Lung (tissue), 12 donors: ENCODE results near the gene CTTNBP2. TPM values are rescaled to one million over a fixed set of nuclear protein-coding genes. Genes with fewer than 3 reads are reported as not detected.

Experiments used
- ATAC-seq: fragments of 200-7000 bp; cut with Tn5 transposase; one replicate; pipeline ENCODE4 v1.9.1; 2020; ENCODE audit warnings: moderate number of reproducible peaks; ENCODE audit not compliant: insufficient read depth, low FRiP score
- DNase-seq, 3 donors: peaks; one replicate each; pipeline ENCODE4 v3.0.0-alpha.2; 2013 to 2017
- H3K27ac ChIP-seq, 2 donors: one replicate each; pipeline ENCODE4 v1.5.1; 2013; ENCODE audit warnings: mild to moderate bottlenecking in 2 of 2, moderate library complexity in 2 of 2, control low read depth in 1 of 2, inconsistent platforms in 1 of 2, low read depth in 1 of 2, low read length in 1 of 2
- H3K27me3 ChIP-seq, 3 donors: one replicate each; pipeline ENCODE4 v1.5.1; 2013; ENCODE audit warnings: low read length in 2 of 3; ENCODE audit not compliant: control insufficient read depth in 3 of 3, insufficient read depth in 3 of 3
- H3K36me3 ChIP-seq, 4 donors: one replicate each; pipeline ENCODE4 v1.5.1; 2013; ENCODE audit warnings: low read length in 4 of 4, mild to moderate bottlenecking in 1 of 4, moderate library complexity in 1 of 4; ENCODE audit not compliant: control insufficient read depth in 4 of 4, insufficient read depth in 4 of 4
- H3K4me1 ChIP-seq, 5 donors: one replicate each; pipeline ENCODE4 v1.5.1; 2013; ENCODE audit warnings: low read length in 5 of 5, mild to moderate bottlenecking in 2 of 5, moderate library complexity in 1 of 5; ENCODE audit not compliant: control insufficient read depth in 5 of 5, insufficient read depth in 5 of 5
- H3K4me3 ChIP-seq: one replicate; pipeline ENCODE4 v1.5.1; 2013; ENCODE audit warnings: mild to moderate bottlenecking, control low read depth, moderate library complexity
- H3K9ac ChIP-seq, 2 donors: one replicate each; pipeline ENCODE4 v1.5.1; 2013; ENCODE audit warnings: low read length in 2 of 2, control low read depth in 1 of 2; ENCODE audit not compliant: insufficient read depth in 1 of 2
- H3K9me3 ChIP-seq, 4 donors: one replicate each; pipeline ENCODE4 v1.5.1; 2013; ENCODE audit warnings: low read length in 3 of 4, mild to moderate bottlenecking in 1 of 4, moderate library complexity in 1 of 4; ENCODE audit not compliant: control insufficient read depth in 4 of 4, insufficient read depth in 3 of 4
- WGBS, 2 donors: extraction: QIAGEN DNeasy Blood & Tissue Kit; methylation state at CpG; one replicate each; pipeline ENCODE4 v1.1.7; 2013; 5-methylcytosine and 5-hydroxymethylcytosine counted together
- polyA plus RNA-seq, 2 donors: library from polyadenylated mRNA; stranded (reverse); fragments of 200-250 nt; gene quantifications; one replicate each; pipeline ENCODE4 v1.2.1, GENCODE V29; 2013
- total RNA-seq, 2 donors: library from RNA; depleted of rRNA in 1 of 2; stranded (reverse); fragments of >200 nt in 1 of 2; gene quantifications; one replicate each; pipeline ENCODE4 v1.2.1, GENCODE V29; 2014 to 2021
- TF ChIP-seq, protein P1 (sequence below): IDR thresholded peaks from 2 replicates; pipeline ENCODE4 v1.5.1; 2012; ENCODE audit warnings: mild to moderate bottlenecking; ENCODE audit errors: control extremely low read depth, extremely low read depth
- donor health status: control.
- donor health status: control.
- donor health status: Bipolar disorder and iron deficiency.
- donor health status: healthy.
- donor health status: DM: yes; HTN: yes; CAD: no.

The CTTNBP2 gene
- total and polyA plus RNA-seq, 4 donors = 0.63 to 15.4 (median 2.4) TPM

DNA sequence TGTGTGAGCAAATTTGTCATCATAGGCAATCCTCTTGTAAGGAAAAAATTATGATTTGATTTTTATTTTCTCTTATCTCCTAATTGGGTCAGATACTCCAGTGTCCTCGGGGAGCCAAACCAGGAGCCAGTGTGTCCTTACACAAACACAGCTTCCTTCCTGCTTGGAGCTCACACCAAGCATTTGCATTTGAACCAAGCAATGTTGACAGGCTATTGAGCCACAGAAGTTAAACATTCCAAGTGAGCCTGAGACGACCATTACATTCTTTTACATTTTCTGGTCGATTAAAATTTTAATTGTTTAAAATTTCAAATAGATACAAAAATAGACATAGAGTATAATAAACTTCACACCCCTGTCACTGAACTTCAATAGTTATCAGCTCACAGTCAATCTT lies 198.6 kb downstream of the CTTNBP2 start:
- no peaks in the 10 kb centered on the region for H3K36me3 ChIP-seq
- ATAC-seq (no peak), DNase-seq (peak in 1 of 3 donors; percentile 25)
- 13 to 22% methylated on average over 3 of the region's 3 CpGs for WGBS, 2 donors
- peaks cover 0 to 15% (median 0%) of the 10 kb centered on the region in 5 donors for H3K4me1 ChIP-seq
- H3K27me3 ChIP-seq = no peaks in the 10 kb centered on the region
- no peak overlapping the region for H3K27ac ChIP-seq
- TF ChIP-seq, protein P1, sequence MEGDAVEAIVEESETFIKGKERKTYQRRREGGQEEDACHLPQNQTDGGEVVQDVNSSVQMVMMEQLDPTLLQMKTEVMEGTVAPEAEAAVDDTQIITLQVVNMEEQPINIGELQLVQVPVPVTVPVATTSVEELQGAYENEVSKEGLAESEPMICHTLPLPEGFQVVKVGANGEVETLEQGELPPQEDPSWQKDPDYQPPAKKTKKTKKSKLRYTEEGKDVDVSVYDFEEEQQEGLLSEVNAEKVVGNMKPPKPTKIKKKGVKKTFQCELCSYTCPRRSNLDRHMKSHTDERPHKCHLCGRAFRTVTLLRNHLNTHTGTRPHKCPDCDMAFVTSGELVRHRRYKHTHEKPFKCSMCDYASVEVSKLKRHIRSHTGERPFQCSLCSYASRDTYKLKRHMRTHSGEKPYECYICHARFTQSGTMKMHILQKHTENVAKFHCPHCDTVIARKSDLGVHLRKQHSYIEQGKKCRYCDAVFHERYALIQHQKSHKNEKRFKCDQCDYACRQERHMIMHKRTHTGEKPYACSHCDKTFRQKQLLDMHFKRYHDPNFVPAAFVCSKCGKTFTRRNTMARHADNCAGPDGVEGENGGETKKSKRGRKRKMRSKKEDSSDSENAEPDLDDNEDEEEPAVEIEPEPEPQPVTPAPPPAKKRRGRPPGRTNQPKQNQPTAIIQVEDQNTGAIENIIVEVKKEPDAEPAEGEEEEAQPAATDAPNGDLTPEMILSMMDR = no peak
- no peak overlapping the region for H3K4me3 ChIP-seq
- H3K9ac ChIP-seq = no peak overlapping the region
- no peaks in the 10 kb centered on the region for H3K9me3 ChIP-seq

DNA sequence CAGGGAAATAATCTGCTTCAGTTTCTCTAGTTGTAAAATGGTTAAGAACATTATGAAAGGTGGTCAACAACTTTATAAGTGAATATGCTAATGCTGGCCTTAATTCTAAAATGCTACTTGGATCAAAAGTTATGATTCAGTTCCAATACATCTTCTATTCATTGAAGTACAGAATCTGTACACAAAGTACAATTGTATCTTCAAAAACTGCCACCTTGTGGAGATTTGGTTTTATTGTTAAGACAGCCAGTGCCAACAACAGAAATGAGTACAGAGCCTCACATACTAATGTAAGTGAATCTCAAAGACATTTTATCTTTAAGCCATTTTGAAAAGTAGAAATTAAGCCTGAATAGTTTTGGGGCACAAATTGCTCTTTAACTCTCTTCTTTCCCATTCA lies 199.4 kb downstream of the CTTNBP2 start:
- peak overlapping the region in 1 of 2 donors; percentile 66 for H3K27ac ChIP-seq
- H3K4me1 ChIP-seq = peaks cover 0 to 15% (median 0%) of the 10 kb centered on the region in 5 donors
- no peak for ATAC-seq
- DNase-seq = peak in 2 of 3 donors; percentile 44 to 52
- H3K4me3 ChIP-seq = no peak overlapping the region
- H3K27me3 ChIP-seq = no peaks in the 10 kb centered on the region
- TF ChIP-seq, protein P1 = no peak
- H3K9me3 ChIP-seq = no peaks in the 10 kb centered on the region
- no peak overlapping the region for H3K9ac ChIP-seq
- no peaks in the 10 kb centered on the region for H3K36me3 ChIP-seq

DNA sequence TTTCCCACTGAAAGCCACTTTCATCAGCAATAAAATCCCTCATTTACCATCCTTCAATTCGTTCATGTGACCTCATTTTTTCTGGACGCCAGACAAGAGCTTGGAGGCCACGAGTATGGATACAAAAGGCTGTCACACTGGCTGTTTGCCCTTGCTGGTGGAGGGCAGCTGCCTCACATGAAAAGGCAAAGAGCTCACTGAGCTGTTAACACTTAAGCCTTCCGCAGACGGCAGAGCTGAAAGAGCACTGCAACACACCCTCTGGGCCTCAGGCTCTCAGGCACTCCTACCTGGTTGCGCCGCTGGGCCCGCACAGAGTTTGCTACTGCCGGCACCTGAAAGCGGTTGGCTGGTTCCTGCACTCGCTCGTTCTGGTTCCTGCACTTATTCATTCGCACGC lies 199.9 kb downstream of the CTTNBP2 start:
- DNase-seq (peak; percentile 46 to 78 (median 51)), ATAC-seq (peak; percentile 77)
- H3K9ac ChIP-seq = no peak overlapping the region
- H3K4me3 ChIP-seq = no peak overlapping the region
- H3K9me3 ChIP-seq = no peaks in the 10 kb centered on the region
- H3K27me3 ChIP-seq = no peaks in the 10 kb centered on the region
- 61 to 74% methylated on average over 14 of the region's 14 CpGs for WGBS, 2 donors
- no peaks in the 10 kb centered on the region for H3K36me3 ChIP-seq
- peak overlapping the region in 1 of 2 donors; percentile 66 for H3K27ac ChIP-seq
- peaks cover 0 to 15% (median 0%) of the 10 kb centered on the region in 5 donors for H3K4me1 ChIP-seq
- TF ChIP-seq, protein P1 = no peak

DNA sequence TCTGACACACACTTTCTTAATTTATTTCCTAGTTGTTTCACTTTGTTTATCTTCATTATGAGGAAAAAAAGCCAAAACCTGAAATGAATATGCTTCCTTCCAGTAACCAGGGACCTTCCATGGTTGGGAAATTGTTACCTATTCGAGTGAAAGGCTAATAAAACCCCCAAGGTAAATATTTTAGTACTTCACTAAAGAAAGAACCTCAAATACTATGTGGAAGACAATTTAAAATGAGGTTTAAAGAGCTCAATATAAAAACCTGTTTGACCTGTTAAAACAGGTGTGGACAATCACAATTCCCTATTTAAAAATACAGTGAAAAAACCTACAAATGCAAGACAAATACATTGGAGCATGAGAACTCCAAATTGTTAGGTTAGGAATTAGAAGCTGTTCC lies 200.8 kb downstream of the CTTNBP2 start:
- DNase-seq (peak in 2 of 3 donors; percentile 41 to 64), ATAC-seq (no peak)
- Histone ChIP-seq H3K4me1 (peaks cover 0 to 15% (median 0%) of the 10 kb centered on the region in 5 donors), H3K4me3 (no peak overlapping the region), H3K9ac (no peak overlapping the region), H3K9me3 (no peaks in the 10 kb centered on the region), H3K36me3 (peaks cover 0 to 2% (median 0%) of the 10 kb centered on the region in 4 donors), H3K27me3 (no peaks in the 10 kb centered on the region), H3K27ac (peak overlapping the region in 1 of 2 donors; percentile 66)
- TF ChIP-seq, protein P1 = no peak
- 48 to 55% methylated on average over 1 of the region's 1 CpG for WGBS, 2 donors
